NCI-H128 (cell line): ENCODE data around the gene DLGAP4.

ENCODE experiments used
- DNase-seq: peaks from one replicate; lab custom pipeline; 2025; ENCODE audit not compliant: unreplicated experiment; lab: John Stamatoyannopoulos, UW

The DLGAP4 gene

GRCh38 chr20:36352843-36353553, 46.9 kb downstream of the DLGAP4 start:
- DNase-seq: no peak

GRCh38 chr20:36353740-36354139, 47.6 kb downstream of the DLGAP4 start:
- no peak for DNase-seq

GRCh38 chr20:36355469-36356171, 49.5 kb downstream of the DLGAP4 start:
- DNase-seq: no peak

- DNase-seq: no peak
Observed at GRCh38 chr20:36359668-36360406, 53.7 kb downstream of the DLGAP4 start.

- DNase-seq: no peak
Observed at GRCh38 chr20:36360429-36360828, 54.3 kb downstream of the DLGAP4 start.

GRCh38 chr20:36361406-36361805, 55.3 kb downstream of the DLGAP4 start:
- no peak for DNase-seq

GRCh38 chr20:36362261-36362660, 56.1 kb downstream of the DLGAP4 start:
- no peak for DNase-seq

- DNase-seq: no peak
Observed at GRCh38 chr20:36362978-36363713, 57.0 kb downstream of the DLGAP4 start.

- DNase-seq: no peak
Observed at GRCh38 chr20:36364506-36364905, 58.4 kb downstream of the DLGAP4 start.

GRCh38 chr20:36366623-36367369, 60.7 kb downstream of the DLGAP4 start:
- DNase-seq: no peak

GRCh38 chr20:36367370-36367745, 61.2 kb downstream of the DLGAP4 start:
- DNase-seq: no peak

GRCh38 chr20:36367907-36368799, 62.0 kb downstream of the DLGAP4 start:
- DNase-seq: no peak

- DNase-seq: no peak
Observed at GRCh38 chr20:36368869-36369268, 62.7 kb downstream of the DLGAP4 start.

GRCh38 chr20:36369739-36370138, 63.6 kb downstream of the DLGAP4 start:
- DNase-seq: no peak

- DNase-seq: no peak
Observed at GRCh38 chr20:36370991-36371790, 65.1 kb downstream of the DLGAP4 start.

- DNase-seq: no peak
Observed at GRCh38 chr20:36372666-36373065, 66.5 kb downstream of the DLGAP4 start.

GRCh38 chr20:36373089-36373488, 67.0 kb downstream of the DLGAP4 start:
- no peak for DNase-seq

GRCh38 chr20:36374995-36375394, 68.9 kb downstream of the DLGAP4 start:
- DNase-seq: no peak
